IMR-90 (cell line): Measurements from ENCODE around the gene EPB41L5. TPM values are rescaled to one million over a fixed set of nuclear protein-coding genes. Genes with fewer than 3 reads are reported as not detected.
"Not testable (repeated sequence)": the region's sequence is repeated elsewhere in the genome, so short reads cannot be mapped to it uniquely, and the experiment has no call there.

Experiments
- ATAC-seq: fragments of 200-7000 bp; cut with Tn5 transposase; 2 replicates; pipeline ENCODE4 v1.9.1; 2020; ENCODE audit warnings: low read depth, mild to moderate bottlenecking, moderate library complexity
- BruUV-seq: library from RNA; stranded (reverse); fragments of 400-500 nt; replicated peaks from 2 replicates; lab custom pipeline; 2021; lab: Mats Ljungman, UMichigan
- CTCF ChIA-PET: fragments of 300-600 bp; formaldehyde crosslinking; extraction: SDS; loops from one replicate; lab custom pipeline; 2021; ENCODE audit warnings: antibody characterized with exemption; lab: Yijun Ruan, JAX
- POLR2A ChIA-PET: fragments of 300-600 bp; sonication (Branson Sonifier 250); formaldehyde crosslinking; loops from one replicate; lab custom pipeline; 2022; ENCODE audit warnings: antibody characterized with exemption; ENCODE audit not compliant: unreplicated experiment; lab: Charles Lee
- DNase-seq: peaks from one replicate; pipeline ENCODE4 v3.0.0; 2013
- H2AFZ ChIP-seq: replicated peaks from 2 replicates; pipeline ENCODE3; 2013; ENCODE audit warnings: low read length, mild to moderate bottlenecking; ENCODE audit not compliant: poor library complexity
- H2AK5ac ChIP-seq: 2 replicates; pipeline ENCODE4 v1.6.1; 2013; ENCODE audit warnings: low read depth, low read length, inconsistent platforms
- H2AK9ac ChIP-seq: replicated peaks from 2 replicates; pipeline ENCODE3; 2013; ENCODE audit warnings: mild to moderate bottlenecking, low read depth, low read length, moderate library complexity; ENCODE audit not compliant: poor library complexity
- H2BK120ac ChIP-seq: 2 replicates; pipeline ENCODE4 v1.6.1; 2013; ENCODE audit warnings: low read depth, low read length, inconsistent platforms
- H2BK15ac ChIP-seq: 3 replicates; pipeline ENCODE4 v1.6.1; 2013; ENCODE audit warnings: low read depth, low read length, inconsistent platforms
- H2BK20ac ChIP-seq: 2 replicates; pipeline ENCODE4 v1.6.1; 2013; ENCODE audit warnings: low read depth, mild to moderate bottlenecking, inconsistent platforms, low read length, moderate library complexity
- H2BK5ac ChIP-seq: 2 replicates; pipeline ENCODE4 v1.6.1; 2013; ENCODE audit warnings: mild to moderate bottlenecking, low read depth, low read length, inconsistent platforms; ENCODE audit not compliant: poor library complexity, severe bottlenecking
- H3K14ac ChIP-seq: replicated peaks from 2 replicates; pipeline ENCODE4 v1.6.1; 2013; ENCODE audit warnings: low read depth, low read length, inconsistent platforms
- H3K18ac ChIP-seq: 2 replicates; pipeline ENCODE4 v1.6.1; 2013; ENCODE audit warnings: low read depth, low read length, control low read depth
- H3K23ac ChIP-seq: 2 replicates; pipeline ENCODE4 v1.6.1; 2013; ENCODE audit warnings: low read depth, low read length, inconsistent platforms
- H3K27ac ChIP-seq: 2 replicates; pipeline ENCODE4 v1.5.1; 2013; ENCODE audit warnings: mild to moderate bottlenecking, control low read depth, low read length; ENCODE audit not compliant: insufficient read depth
- H3K27me3 ChIP-seq: 2 replicates; pipeline ENCODE4 v1.6.1; 2013; ENCODE audit warnings: low read length; ENCODE audit not compliant: control insufficient read depth, insufficient read depth
- H3K36me3 ChIP-seq: 2 replicates; pipeline ENCODE4 v1.6.1; 2013; ENCODE audit warnings: low read length, mixed read lengths; ENCODE audit not compliant: control insufficient read depth, insufficient read depth
- H3K4ac ChIP-seq: 2 replicates; pipeline ENCODE4 v1.6.1; 2013; ENCODE audit warnings: low read depth, low read length, inconsistent platforms
- H3K4me1 ChIP-seq: 2 replicates; pipeline ENCODE4 v1.6.1; 2013; ENCODE audit warnings: low read length, mixed read lengths; ENCODE audit not compliant: control insufficient read depth, insufficient read depth
- H3K4me2 ChIP-seq: 2 replicates; pipeline ENCODE4 v1.6.1; 2013; ENCODE audit warnings: low read depth, mild to moderate bottlenecking, control low read depth, low read length, moderate library complexity
- H3K4me3 ChIP-seq: 2 replicates; pipeline ENCODE4 v1.5.1; 2013; ENCODE audit warnings: low read depth, mild to moderate bottlenecking, control low read depth, low read length, moderate library complexity; ENCODE audit not compliant: insufficient read depth
- H3K56ac ChIP-seq: 2 replicates; pipeline ENCODE4 v1.6.1; 2013; ENCODE audit warnings: low read length, inconsistent platforms; ENCODE audit not compliant: insufficient read depth; ENCODE audit errors: extremely low read depth
- H3K79me1 ChIP-seq, 2 experiments: 2 replicates each; pipeline ENCODE4 v1.6.1; 2013; ENCODE audit warnings: low read length in 2 of 2, inconsistent platforms in 1 of 2, low read depth in 1 of 2
- H3K9ac ChIP-seq: 2 replicates; pipeline ENCODE4 v1.6.1; 2013; ENCODE audit warnings: low read depth, low read length, control low read depth
- H3K9me1 ChIP-seq: 2 replicates; pipeline ENCODE4 v1.6.1; 2013; ENCODE audit warnings: low read length, inconsistent platforms; ENCODE audit not compliant: insufficient read depth
- H3K9me3 ChIP-seq: 2 replicates; pipeline ENCODE4 v1.6.1; 2013; ENCODE audit warnings: low read length; ENCODE audit not compliant: control insufficient read depth, insufficient read depth
- H4K20me1 ChIP-seq: 2 replicates; pipeline ENCODE4 v1.6.1; 2013; ENCODE audit warnings: low read length, inconsistent platforms; ENCODE audit not compliant: insufficient read depth
- H4K5ac ChIP-seq: 2 replicates; pipeline ENCODE4 v1.6.1; 2013; ENCODE audit warnings: mild to moderate bottlenecking, low read depth, low read length, control low read depth
- H4K8ac ChIP-seq, 2 experiments: 2 replicates each; pipeline ENCODE4 v1.6.1; 2013; ENCODE audit warnings: low read depth in 2 of 2, low read length in 2 of 2, control low read depth in 1 of 2, inconsistent platforms in 1 of 2
- H4K91ac ChIP-seq: 2 replicates; pipeline ENCODE4 v1.6.1; 2013; ENCODE audit warnings: low read depth, low read length, inconsistent platforms; ENCODE audit not compliant: insufficient read depth
- WGBS, 2 experiments: methylation state at CpG; one replicate each; pipeline versions ENCODE4 v1.1.5 to v1.1.7; 2013; ENCODE audit warnings: missing lambda C conversion rate in 2 of 2; ENCODE audit not compliant: insufficient read length in 1 of 2; ENCODE audit errors: extremely low coverage in 2 of 2; 5-methylcytosine and 5-hydroxymethylcytosine counted together
- dilution Hi-C: fragments of 300-500 bp; cut with HindIII; formaldehyde crosslinking; loops from one replicate; pipeline ENCODE4 v1.14.3; 2018; ENCODE audit warnings: low sequenced_read_pairs; ENCODE audit not compliant: unreplicated experiment
- in situ Hi-C: fragments of 300-500 bp; cut with MboI; formaldehyde crosslinking; loops from 3 replicates; pipeline ENCODE4 v1.14.3; 2019; ENCODE audit warnings: low sequenced_read_pairs, inconsistent platforms, mixed read lengths
- intact Hi-C: fragments of 100-400 bp; cut with micrococcal nuclease; formaldehyde crosslinking; loops from 2 replicates; pipeline ENCODE4 v1.10.0; 2022
- polyA plus RNA-seq, 3 experiments: library from polyadenylated mRNA; depleted of rRNA; stranded (reverse); fragments of >200 nt; gene quantifications; 2 replicates each; pipeline ENCODE4 v1.2.3, GENCODE V29; 2012; ENCODE audit warnings: low replicate concordance in 1 of 3
- total RNA-seq: library from RNA; depleted of rRNA; stranded (reverse); fragments of >200 nt; gene quantifications from 2 replicates; pipeline ENCODE4 v1.2.3, GENCODE V29; 2012

Gene EPB41L5
- total and polyA plus RNA-seq, 2 of the 4 experiments (the other 2 are of a cell fraction): 5.1 to 10.6 TPM

- CTCF ChIA-PET, H3K4ac ChIP-seq, intact Hi-C loops, H3K4me3 ChIP-seq, H2BK5ac ChIP-seq, H3K4me2 ChIP-seq, H3K36me3 ChIP-seq, H3K23ac ChIP-seq, H2AK5ac ChIP-seq, H3K27ac ChIP-seq, POLR2A ChIA-PET, H2AFZ ChIP-seq, BruUV-seq, H3K9ac ChIP-seq, H2BK15ac ChIP-seq, H2BK20ac ChIP-seq, DNase-seq, dilution Hi-C loops, H3K9me3 ChIP-seq, H4K5ac ChIP-seq, H4K91ac ChIP-seq, H3K27me3 ChIP-seq, H4K8ac ChIP-seq, H3K18ac ChIP-seq, H2AK9ac ChIP-seq, H3K56ac ChIP-seq, H3K4me1 ChIP-seq, H3K79me1 ChIP-seq, in situ Hi-C loops, H3K14ac ChIP-seq, ATAC-seq, H3K9me1 ChIP-seq, H2BK120ac ChIP-seq, H4K20me1 ChIP-seq: not testable (repeated sequence)
- no CpG with 5 or more reads among the region's 2 CpGs for WGBS, 2 experiments
Observed at GRCh38 chr2:120046252-120046651, 33.4 kb downstream of the EPB41L5 start.
